DND-41 (cell line): ENCODE data around the gene SPC24.
"Not testable (repeated sequence)": the region's sequence is repeated elsewhere in the genome, so short reads cannot be mapped to it uniquely, and the experiment has no call there.

Experiments used
- CTCF ChIP-seq: IDR thresholded peaks from 2 replicates; pipeline ENCODE4 v1.5.1; 2012; ENCODE audit warnings: borderline replicate concordance, low read length, moderate library complexity, mild to moderate bottlenecking; ENCODE audit not compliant: poor library complexity, severe bottlenecking; ENCODE audit errors: extremely low read depth
- EZH2 ChIP-seq: IDR thresholded peaks from 3 replicates; pipeline ENCODE4 v1.6.1; 2012; ENCODE audit warnings: borderline replicate concordance, low read depth, mild to moderate bottlenecking, moderate library complexity, low read length, inconsistent platforms; ENCODE audit not compliant: severe bottlenecking

GRCh38 chr19:11103667-11104066 lies 51.9 kb downstream of the SPC24 start:
- TF ChIP-seq CTCF, EZH2: not testable (repeated sequence)
